Kidney epithelial cell (primary cell): ENCODE data around the gene FRA10AC1. TPM values are rescaled to one million over a fixed set of nuclear protein-coding genes. Genes with fewer than 3 reads are reported as not detected.

ENCODE experiments used
- DNase-seq: peaks from one replicate; pipeline ENCODE4 v3.0.0-alpha.2; 2010; ENCODE audit warnings: low read depth
- H3K27me3 ChIP-seq: 2 replicates; pipeline ENCODE4 v1.6.0; 2011; ENCODE audit warnings: low read length; ENCODE audit not compliant: control insufficient read depth, insufficient read depth
- H3K36me3 ChIP-seq: 2 replicates; pipeline ENCODE4 v1.5.1; 2011; ENCODE audit warnings: low read length; ENCODE audit not compliant: control insufficient read depth, insufficient read depth
- H3K4me3 ChIP-seq: 2 replicates; pipeline ENCODE4 v1.5.1; 2011; ENCODE audit warnings: low read depth, mild to moderate bottlenecking, control low read depth, low read length
- total RNA-seq: library from RNA; depleted of rRNA; stranded (reverse); fragments of >200 nt; gene quantifications from 2 replicates; pipeline ENCODE4 v1.2.3, GENCODE V29; 2015
- TF ChIP-seq, protein P1 (sequence below): IDR thresholded peaks from 2 replicates; pipeline ENCODE4 v1.5.1; 2011; ENCODE audit warnings: mild to moderate bottlenecking, moderate library complexity, low read length, control low read depth, inconsistent platforms; ENCODE audit not compliant: insufficient read depth, poor library complexity, severe bottlenecking

Gene FRA10AC1
- total RNA-seq, 1 donor from 2014 or later = 9.6 TPM

DNA sequence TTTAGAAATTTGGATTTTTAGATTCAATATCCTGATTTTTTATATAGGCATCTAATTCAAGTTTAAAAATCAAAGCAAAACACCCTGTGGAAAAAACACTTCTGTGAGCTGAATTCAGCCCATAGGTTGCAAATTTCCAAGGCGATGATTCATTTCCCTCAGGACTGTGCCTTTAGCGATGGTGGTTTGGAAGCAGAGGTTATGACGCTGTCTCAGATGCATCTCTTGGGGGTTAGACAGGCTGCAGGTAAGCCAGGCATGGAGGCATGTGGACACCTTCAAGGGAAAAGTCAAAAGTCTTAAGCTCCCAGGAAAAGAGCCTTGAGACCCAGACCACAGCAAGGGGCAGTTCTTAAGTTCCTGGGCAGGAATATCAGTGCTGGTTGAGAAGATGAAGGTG lies 9.5 kb upstream of the FRA10AC1 start:
- H3K4me3 ChIP-seq = no peak overlapping the region
- no peak for DNase-seq
- TF ChIP-seq, protein P1, sequence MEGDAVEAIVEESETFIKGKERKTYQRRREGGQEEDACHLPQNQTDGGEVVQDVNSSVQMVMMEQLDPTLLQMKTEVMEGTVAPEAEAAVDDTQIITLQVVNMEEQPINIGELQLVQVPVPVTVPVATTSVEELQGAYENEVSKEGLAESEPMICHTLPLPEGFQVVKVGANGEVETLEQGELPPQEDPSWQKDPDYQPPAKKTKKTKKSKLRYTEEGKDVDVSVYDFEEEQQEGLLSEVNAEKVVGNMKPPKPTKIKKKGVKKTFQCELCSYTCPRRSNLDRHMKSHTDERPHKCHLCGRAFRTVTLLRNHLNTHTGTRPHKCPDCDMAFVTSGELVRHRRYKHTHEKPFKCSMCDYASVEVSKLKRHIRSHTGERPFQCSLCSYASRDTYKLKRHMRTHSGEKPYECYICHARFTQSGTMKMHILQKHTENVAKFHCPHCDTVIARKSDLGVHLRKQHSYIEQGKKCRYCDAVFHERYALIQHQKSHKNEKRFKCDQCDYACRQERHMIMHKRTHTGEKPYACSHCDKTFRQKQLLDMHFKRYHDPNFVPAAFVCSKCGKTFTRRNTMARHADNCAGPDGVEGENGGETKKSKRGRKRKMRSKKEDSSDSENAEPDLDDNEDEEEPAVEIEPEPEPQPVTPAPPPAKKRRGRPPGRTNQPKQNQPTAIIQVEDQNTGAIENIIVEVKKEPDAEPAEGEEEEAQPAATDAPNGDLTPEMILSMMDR = no peak
- no peaks in the 10 kb centered on the region for H3K36me3 ChIP-seq
- no peaks in the 10 kb centered on the region for H3K27me3 ChIP-seq

DNA sequence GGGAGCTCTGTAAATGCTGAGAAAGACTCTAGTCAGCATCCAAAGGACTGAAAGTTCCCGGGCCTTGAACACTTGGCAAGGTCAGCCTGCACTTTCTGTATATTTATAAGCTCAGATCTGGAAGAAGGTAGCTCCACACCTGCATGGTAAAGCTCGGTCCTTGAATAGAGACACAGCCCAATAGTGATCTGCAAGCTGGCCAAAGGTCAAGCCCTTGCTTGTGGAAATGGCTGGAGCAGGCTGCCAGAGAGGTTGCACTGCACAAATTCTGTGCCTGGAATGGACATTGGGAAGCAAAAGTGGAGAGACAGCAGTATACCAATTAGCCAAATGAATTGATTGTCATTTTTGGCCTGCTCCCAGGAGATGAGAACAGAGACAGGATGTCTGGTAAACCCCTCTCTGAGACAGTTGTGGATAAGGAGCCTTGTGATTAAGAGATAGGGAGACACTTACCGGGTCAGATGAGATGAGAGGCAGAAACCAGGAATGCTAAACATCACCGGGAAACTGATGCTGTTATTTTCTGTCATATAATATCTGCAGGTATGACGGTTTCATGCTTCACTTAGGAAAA lies 8.0 kb upstream of the FRA10AC1 start:
- H3K36me3 ChIP-seq = no peaks in the 10 kb centered on the region
- TF ChIP-seq, protein P1 = no peak
- no peak for DNase-seq
- H3K4me3 ChIP-seq = no peak overlapping the region
- no peaks in the 10 kb centered on the region for H3K27me3 ChIP-seq

DNA sequence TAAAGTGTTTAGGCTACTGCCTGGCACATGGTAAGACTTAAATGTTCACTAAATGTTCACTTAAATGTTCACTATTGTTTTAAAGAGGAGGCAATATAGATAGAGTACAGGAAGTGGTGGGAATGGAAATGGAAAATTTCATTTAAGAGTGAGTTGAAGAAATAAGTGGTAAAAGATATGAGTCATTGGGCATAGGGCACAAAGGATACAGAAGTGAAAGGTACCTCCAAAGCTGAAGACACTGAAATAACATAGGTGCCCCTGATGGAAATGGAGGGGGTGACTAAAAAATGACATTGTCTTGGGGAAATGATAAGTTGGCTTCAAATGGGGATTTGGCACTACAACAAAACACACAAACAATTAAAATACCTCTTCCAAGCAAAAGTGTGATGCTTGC lies 5.2 kb upstream of the FRA10AC1 start:
- TF ChIP-seq, protein P1 = no peak
- H3K4me3 ChIP-seq = no peak overlapping the region
- no peaks in the 10 kb centered on the region for H3K36me3 ChIP-seq
- no peaks in the 10 kb centered on the region for H3K27me3 ChIP-seq
- DNase-seq = no peak

DNA sequence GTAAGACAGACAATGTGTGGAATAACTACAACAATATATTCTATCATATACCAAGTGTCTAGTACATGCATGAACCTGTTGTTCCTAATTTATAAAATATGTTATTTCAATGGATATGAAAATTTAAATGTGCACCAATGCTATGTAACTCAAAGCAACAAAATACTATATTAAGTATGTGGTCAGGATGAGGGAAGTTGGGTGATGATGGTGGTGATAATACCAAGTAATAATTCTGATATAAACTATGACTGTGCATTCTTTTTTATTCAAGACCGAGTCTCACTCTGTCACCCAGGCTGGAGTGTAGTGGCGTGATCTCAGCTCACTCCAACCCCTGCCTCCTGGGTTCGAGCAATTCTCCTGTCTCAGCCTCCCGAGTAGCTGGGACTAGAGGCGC lies 2.1 kb upstream of the FRA10AC1 start:
- no peak for DNase-seq
- Histone ChIP-seq H3K27me3 (no peaks in the 10 kb centered on the region), H3K36me3 (no peaks in the 10 kb centered on the region), H3K4me3 (no peak overlapping the region)
- TF ChIP-seq, protein P1 = no peak

DNA sequence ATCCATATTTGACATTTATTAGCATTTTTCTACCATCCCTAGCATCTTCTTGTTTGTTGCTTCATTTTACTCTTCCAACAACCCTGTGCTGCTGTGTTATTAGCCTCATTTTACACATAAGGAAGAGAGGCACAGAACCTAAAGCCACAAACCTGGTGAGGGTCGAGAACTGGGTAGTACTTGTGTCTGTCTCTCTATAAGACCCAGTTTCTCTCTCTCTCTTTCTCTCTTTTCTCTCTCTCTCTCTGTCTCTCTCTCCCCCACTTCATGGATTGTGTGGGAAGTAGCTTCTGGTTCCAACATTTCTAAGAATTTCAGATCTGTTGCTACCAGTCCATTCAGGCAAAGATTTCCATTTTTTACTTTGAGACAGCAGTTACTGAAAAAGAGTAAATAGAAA lies 1.4 kb upstream of the FRA10AC1 start:
- no peak for DNase-seq
- TF ChIP-seq, protein P1 = no peak
- Histone ChIP-seq H3K4me3 (no peak overlapping the region), H3K36me3 (no peaks in the 10 kb centered on the region), H3K27me3 (no peaks in the 10 kb centered on the region)

DNA sequence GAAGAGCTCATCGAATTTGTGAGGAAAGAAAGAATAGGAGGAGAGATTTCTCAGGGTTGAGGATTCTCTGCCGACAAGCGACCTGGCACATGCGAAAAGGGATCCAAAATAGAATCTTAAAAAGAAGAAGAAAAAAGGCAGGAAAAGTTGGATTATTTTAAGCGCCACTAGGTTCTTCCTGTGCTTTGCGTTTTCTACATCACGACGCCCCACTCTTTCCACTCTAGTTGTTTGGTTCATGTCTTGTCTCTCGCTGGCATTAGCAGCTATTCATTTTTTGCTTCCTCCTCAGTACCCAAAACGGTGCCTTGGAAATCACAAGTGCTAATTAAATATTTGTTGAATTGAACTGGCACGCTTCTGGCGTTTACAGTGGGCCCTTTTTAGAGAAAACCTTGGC lies 674 bp upstream of the FRA10AC1 start:
- Histone ChIP-seq H3K4me3 (peak overlapping the region; percentile 66), H3K36me3 (no peaks in the 10 kb centered on the region), H3K27me3 (no peaks in the 10 kb centered on the region)
- no peak for DNase-seq
- TF ChIP-seq, protein P1 = no peak
